Astrocyte of the hippocampus (primary cell): Measurements from ENCODE around the gene SDHB.

Experiments used
- DNase-seq: peaks from one replicate; pipeline ENCODE4 v3.0.0; 2011; ENCODE audit warnings: low read depth, low spot score

The SDHB gene

GRCh38 chr1:16969057-16969611 is 84.7 kb downstream of the SDHB start:
- no peak for DNase-seq
